NCI-H2196 (cell line): Measurements from ENCODE around the gene ESD.
A peak's percentile ranks its signal among the peaks of the same experiment; 100 is the strongest.
"Not testable (repeated sequence)": the region's sequence is repeated elsewhere in the genome, so short reads cannot be mapped to it uniquely, and the experiment has no call there.

Experiments used
- DNase-seq: peaks from one replicate; lab custom pipeline; 2025; ENCODE audit not compliant: unreplicated experiment; lab: John Stamatoyannopoulos, UW

The ESD gene, protein sequence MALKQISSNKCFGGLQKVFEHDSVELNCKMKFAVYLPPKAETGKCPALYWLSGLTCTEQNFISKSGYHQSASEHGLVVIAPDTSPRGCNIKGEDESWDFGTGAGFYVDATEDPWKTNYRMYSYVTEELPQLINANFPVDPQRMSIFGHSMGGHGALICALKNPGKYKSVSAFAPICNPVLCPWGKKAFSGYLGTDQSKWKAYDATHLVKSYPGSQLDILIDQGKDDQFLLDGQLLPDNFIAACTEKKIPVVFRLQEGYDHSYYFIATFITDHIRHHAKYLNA

DNA sequence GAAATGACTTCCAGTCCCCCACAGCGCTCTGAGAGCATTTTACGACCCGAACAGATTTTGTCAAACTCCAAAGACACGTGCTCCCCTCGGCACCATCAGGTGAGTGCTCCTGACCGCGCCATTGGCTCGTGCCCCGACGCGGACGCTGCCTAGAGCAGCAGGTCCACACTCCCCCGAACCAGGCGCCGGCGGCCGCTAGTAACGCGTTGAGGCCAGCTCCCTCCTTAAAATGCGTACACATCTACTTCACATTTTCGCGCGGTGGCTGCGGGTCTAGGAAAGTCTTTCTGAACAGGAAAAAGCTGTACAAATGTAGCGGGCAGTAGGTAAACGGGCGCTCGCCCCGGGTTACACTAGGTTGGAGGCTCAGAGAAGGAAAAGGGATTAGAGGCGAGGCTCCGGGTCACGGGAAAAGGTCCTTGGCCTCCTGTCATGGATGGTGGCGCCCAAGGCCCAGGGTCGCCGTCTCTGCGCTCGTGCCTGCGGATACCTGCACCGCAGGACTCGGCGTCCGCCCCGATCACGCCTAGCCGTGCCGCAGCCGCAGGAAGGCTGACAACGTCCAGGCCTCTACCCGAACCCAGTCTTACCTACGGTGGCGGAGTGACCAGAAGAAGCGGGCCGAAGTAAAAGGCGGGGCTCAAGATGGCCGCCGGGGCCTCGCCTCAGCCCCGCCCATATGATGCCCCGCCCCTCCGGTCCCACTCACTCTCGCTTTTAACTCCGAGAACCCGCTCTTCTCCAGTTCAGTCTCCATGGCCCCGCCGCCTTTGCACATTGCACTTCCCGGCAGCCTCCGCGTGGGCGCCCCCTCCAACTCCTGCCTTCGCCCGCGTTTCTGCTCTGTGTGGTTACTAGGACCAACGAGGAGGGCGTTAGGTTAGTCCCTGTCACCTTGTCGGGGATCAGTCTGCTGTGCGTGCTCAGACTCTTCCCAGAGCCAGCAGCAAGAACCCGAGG is at the start of gene ESD:
Gene ESD, minus strand, starts transcription at position 647 of the 960 bp plus-strand sequence. CDS start 5,748 bp downstream, outside the sequence.
- peak; percentile 74 for DNase-seq

DNA sequence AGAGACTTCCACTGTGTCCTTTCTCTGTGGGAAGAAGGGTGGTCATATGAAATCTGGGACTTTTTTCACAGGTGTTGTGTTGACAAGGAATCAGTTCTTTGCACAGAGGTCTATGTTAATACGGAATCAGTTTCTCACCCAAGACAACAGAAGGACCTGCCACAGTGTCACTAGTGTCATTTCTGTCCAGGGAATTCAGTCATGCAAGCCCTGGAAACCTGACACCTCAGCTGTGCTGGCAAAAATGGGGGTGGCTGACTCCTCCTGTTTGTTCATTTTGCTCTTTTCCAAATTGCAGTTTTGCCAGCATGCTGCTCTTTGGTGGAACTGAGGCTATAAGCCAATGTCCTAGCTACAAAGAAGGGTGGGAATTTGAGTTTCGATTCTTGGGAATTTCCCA is 49.8 kb upstream of the ESD start:
- no peak for DNase-seq

DNA sequence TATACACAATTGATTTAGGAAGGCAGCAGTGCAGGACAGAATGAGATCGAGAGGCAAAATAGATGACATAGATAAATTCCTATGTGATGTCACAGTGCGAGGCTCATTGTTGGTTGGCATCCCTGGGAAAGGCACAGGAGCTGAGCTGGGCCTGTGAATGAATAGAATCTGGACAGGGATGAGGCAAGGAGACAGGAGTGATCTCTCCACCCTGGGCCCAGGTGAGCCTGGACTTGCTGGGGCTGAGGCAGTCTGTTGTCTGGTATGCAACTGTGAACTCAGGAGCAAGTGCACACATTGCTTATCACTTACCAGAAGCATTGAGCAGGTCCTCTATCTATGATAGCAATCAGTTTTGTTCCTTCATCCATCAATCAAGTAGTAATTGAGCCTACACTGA is 48.2 kb upstream of the ESD start:
- no peak for DNase-seq

DNA sequence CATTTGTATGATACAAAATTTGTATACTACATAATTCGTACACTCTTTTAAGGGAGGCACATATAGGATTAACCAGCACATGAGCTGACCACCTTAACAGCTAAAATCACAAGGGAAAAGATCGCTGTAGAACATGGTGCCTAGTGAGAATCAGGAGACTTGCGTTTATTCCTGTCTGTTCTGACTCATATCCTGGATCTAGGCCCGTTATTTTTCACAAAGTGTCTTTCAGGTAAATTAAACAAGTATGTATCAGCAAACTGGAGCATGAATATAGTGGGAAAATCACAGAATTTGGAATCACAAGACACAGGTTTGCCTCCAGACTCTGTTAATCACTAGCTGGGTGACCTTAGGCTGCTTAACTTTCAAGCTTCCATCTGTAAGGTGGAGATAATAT is 47.5 kb upstream of the ESD start:
- no peak for DNase-seq

DNA sequence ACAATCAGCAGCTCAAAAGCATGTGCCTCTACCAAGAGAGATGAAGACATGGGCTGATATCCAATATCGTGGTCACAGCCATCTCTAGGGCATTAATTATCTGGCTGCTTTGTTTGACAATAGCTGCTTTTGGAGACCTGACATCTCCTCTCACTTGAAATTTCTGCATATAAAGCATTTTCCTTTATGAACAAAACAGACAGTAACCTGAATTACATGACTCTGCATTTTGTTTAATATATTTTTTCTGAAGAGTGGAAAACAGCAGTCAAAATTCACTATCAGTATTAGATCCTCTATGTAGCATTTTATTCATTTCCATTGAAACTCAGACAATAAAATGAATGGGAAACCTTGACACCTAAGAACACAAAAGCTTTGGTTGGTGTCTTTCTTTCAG is 42.4 kb upstream of the ESD start:
- no peak for DNase-seq

DNA sequence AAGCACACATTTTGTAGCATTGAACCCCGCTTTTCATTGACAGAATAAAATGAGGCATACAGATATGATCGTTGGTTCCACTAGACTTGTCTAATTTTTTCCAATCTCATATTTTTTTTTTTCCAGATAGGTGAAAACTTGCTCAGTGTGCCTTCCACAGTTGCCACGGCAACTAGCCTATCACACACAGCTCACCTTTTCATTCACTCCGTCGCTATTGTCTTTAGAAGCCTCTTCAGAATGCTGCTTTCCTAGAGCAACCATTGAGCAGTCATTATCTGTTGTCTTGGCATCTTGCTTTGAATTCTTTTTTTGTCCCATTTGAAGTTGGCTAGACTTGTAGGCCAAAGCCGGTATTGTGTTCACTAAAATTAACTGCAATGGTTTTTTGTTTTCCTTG is 37.7 kb upstream of the ESD start:
- DNase-seq, result no peak

DNA sequence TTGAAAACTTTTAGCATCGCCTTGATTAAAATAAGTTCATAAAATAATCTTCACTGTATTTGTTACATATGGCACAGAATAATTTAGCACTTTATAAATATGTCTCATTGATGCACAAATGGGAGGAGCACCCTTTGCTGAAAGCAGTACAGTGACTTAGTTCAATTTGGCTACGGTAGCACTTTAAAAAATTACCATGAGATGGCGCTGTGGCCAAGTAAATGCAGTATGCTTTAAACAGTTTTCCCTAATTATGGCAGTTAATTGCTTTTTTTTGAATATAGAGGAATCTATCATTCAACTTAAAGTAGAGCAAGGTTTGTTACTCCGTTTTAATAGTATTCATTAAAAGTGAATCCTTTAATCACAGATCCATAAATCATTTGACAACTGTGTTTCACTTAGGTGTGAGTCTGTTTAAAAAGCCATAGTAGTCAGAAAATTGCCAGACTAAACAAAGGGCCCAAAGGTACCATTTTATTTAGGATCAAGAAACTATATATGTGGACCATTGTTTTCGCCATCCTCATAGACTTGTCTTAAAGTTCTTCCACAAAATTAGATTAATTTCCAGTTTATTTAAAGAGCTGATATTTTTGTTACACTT is 34.7 kb upstream of the ESD start:
- DNase-seq, result peak; percentile 25

DNA sequence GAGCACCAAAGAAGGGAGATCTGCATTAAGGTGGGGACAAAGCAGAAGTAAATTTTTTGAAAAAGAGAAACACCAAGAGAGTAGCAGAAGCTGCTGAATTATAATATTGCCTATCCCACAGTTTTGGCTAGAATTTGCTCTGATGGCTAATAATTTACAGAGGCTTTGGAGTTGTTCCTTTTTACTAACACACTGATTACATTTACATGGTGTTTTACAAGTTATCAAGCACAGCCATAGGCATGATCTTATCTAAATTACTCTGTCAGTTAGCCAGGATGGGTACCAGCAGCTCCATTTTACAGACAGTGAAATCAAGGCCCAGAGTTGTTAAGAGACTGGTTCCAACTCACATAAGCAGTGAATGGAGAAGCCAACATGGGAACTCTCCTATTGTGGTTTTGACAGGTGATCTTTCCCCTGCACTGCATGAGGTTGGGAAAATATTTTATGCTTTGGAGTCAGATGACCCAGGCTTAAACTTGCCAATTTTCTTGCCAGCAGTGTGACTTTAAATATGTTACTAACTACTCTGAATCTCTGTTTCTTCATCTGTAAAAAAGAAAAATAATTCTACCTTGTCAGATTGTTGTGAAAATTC is 33.5 kb upstream of the ESD start:
- DNase-seq, result no peak

DNA sequence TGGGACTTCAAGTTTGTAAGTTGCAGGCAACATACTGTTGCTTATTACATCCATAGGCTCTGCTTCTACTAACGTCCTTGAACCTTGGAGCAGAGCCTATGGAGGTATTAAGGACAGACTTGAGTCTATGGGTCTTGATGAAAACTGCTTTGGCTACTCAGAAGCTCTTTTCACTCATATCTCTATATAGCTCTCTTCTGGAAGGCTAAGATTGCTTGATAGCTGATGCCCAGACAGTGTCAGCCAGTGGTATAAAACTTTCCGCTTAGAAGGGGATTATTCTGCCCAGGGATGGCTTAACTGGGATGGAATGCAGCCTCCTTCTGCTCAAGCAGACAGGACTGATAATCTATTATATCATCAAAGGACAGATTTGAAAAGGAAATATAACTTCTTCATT is 25.6 kb upstream of the ESD start:
- no peak for DNase-seq

DNA sequence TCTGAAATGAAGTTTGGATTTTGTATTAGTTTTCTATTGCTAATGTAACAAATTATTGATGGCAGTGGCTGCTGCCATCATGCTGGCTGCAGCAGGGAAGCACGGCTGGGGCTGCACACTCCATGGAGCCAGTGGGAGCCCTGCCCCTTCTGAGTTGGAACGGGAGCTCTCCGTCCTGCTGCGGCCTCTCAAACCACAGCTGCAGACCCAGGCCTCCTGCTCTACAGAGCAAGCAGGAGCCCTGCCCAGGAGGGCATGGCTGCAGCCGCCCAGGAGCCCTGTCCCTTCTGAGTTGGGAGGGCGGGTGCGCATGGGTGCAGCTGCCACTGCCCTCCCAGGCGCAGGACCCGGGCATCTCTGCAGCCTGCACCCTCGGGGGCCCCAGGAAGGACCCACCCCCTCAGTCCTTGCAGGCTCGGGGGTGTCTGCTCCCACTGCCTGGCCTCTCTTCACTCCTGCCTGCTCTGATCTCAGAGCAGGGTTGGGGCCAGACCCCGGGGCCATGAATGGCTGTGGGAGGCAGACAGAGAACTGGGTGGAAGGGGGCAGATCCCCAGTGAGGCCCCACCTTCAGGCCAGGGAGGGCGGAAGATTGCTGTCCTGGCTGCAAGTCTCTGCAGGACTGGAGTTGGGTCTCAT is 21.0 kb upstream of the ESD start:
- no peak for DNase-seq

DNA sequence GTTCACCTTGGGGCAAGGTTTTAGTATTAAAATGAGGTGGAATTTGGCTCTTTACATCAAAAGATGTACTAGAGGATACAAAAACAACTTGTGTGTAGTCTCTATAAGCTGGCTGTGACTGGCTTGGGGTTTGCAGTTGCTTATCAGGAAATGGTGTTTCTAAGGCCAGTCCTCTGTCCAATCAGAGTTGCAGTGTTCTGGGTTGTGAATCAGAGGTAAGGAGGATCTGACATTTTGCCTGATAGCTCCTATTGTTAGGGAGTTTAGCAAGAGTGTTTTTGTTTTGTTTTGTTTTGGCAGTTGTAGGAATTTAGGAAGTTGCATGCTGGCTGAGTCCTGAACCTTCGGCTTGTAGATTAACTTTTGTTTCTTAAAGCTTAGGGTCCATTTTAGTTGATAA is 20.1 kb upstream of the ESD start:
- no peak for DNase-seq

DNA sequence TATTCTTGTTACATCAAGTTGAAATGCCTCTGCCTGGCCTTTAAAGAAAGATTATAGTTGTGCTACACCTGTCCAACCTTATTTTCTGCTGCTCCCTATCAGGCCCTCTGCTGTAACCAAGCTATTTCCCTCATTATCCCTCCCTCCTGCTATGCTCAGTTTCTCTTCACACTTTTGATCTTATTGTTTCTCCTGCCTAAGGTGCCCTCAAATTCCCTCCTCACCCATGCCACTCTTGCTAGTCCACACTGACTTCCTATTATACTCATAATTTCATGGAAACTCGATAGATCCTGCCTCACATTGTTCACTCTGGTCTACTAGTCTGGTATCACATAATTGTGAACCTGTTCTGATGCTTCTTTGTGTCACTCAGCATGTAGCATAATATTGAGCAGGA is 19.4 kb upstream of the ESD start:
- no peak for DNase-seq

DNA sequence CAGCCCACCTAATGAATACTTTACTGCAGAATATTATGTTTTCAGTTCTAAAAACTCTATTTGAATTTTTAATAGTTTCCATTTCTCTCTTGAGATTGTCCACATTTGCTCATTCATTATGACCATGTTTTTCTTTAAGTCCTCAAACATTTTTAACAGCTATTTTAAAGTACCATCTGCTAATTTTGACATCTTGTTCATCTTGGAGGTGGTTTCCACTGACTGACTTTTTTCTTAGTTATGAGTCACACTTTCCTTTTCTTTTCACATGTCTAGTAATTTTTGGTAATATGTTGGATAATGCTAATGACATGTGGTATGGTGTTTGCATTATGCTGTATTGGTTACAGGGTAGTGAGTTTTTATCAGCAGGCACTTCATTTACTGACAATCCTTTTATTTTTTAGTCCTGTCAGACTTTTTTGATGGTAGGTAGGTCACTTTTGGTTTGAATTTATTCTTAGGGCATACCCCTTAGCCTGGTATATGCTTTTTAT is 15.4 kb upstream of the ESD start:
- no peak for DNase-seq

DNA sequence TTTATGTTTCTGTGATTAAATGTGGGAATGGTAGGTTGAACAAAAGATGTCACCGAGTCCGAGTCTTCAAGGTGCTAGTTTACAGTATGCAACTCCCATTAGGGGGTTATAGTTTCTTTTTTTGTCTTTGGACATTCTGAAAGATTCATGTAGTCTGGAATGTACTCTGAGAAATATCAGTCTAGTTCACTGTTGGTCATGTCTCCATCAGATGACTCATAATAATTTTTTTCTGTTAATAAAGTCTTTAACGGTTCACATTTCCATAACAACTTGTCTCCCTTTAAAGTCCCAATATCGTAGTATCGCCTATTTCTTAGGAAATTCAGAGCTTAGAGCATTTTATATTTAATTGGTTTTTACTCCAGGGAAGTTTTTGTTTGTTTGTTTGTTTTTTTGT is 13.5 kb upstream of the ESD start:
- DNase-seq, result no peak

DNA sequence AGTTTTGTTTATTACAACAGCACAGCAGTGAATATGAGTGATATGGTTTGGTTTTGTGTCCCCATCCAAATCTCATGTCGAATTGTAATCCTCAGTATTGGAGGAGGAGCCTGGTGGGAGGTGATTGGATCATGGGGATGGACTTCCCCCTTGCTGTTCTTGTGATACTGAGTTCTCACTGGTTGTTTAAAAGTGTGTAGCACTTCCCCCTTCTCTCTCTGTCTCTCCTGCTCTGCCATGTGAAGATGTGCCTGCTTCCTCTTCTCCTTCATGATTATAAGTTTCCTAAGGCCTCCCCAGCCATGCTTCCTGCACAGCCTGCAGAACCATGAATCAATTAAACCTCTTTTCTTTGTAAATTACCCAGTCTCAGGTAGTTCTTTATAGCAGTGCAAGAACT is 8.0 kb upstream of the ESD start:
- DNase-seq, result not testable (repeated sequence)

DNA sequence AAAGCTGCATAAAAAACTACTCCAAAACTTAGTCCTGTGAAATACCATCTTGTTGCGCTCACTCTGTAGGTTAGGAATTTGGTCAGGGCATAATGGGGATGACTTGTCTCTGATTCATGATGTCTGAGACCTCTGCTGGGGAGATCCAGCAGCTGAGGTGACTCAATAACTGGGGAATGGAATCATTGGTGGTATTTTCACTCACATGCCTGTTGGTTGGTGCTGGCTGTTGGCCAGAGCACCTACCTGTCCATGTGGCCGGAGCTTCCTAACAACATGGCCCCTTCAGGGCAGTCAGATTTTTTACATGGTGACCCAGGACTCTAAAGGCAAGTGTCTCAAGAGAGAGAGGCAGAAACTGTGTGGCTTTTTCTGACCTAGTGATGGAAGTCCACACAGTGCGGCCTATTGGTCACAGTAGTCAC is 7.4 kb upstream of the ESD start:
- DNase-seq, result no peak

DNA sequence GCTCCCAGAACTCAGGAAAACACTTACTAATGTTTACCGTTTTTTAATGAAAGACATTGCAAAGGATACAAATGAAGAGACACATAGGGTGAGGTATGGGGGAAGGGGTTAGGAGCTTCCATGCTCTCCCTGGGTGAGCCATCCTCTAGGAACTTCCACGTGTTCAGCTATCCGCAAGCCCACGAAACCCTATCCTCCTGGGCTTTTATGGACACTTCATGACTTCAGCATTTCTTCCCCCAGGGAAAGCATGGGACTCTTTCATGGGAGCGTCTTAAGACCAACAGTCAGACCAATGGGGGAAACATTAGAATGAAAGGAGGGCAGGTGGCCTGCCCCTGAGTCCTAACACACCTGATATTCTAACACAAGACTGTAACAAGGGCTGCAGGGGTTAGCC is 6.6 kb upstream of the ESD start:
- no peak for DNase-seq

DNA sequence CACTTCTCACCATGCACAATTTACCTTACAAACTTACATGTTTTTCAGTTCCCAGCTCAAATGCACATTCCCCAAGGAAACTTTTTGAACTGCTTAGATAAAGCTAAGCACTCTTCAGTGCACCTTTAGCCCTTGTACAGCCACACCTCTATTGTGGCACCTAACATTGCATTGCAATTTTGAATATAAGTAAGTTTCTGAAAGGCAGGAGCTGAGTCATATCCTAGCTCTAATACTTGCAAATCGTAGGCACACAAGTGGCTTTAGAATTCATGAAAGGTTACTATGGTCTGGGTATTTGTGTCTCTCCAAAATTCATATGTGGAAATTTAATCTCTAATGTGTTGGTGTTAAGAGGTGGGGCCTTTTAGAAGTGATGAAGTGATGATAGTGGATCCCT is 4.9 kb upstream of the ESD start:
- DNase-seq, result no peak

DNA sequence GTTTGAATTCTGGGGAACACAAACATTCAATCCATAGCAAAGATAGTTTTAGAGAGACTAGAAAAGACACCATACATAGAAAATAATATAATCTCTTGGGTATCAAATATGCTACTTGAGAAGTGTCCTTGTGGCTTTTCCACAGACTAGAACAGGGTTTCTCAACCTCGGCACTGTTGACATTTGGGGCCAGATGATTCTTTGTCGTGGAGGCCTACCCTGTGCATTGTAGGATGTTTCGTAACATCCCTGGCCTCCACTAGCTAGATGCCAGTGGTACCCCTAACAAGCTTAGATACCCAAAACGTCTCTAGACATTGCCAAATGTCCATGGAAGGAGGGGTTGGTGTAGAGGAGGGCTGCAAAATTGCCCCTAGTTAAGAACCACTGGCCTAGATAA is 2.2 kb upstream of the ESD start:
- DNase-seq, result no peak

DNA sequence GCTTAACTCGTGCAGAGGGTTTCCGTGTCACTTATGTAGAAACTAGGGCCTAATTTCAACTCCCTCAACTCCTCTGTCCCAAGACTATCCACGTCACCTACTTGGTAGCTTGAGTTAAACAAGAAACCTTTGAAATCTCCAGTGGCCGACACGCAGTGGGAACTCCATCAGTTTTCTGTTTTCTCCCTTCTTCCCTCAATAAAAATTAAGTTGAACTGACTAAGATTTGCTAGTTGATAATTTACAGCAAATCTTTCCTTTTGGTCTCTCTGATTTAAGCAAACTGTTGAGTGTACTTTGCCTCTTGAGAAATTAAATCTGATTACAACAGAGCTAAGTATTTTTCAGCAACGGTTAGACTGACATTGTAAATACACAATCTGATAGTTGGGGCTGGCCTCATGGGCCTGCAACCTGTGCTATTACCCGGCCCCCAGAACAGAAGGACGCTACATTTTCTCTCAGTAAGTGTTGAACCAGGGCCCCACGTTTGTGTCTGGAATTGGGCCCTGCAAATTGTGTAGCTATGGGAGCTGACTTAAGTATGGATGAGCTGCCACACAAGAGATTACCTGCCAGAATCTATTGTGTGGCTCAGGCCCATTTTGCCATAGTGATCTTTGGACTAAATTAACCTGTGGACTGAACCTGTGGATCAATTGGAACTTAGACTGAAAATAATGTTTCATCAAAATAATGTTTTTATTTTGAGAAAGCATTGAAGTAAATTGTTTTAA is 708 bp upstream of the ESD start:
- no peak for DNase-seq
